Neural progenitor cell (in vitro differentiated cells): ENCODE measurements around the gene TRPM2. TPM values are rescaled to one million over a fixed set of nuclear protein-coding genes. Genes with fewer than 3 reads are reported as not detected.
A peak's percentile ranks its signal among the peaks of the same experiment; 100 is the strongest.

Experiments used
- DNase-seq: peaks from one replicate; pipeline ENCODE4 v3.0.0-alpha.2; 2016; ENCODE audit warnings: low spot score
- H2AFZ ChIP-seq: fragments of 200-600 bp; sonication (generic); replicated peaks from 2 replicates; pipeline ENCODE4 v1.6.1; 2016; ENCODE audit warnings: antibody characterized with exemption
- H3F3A ChIP-seq: fragments of 200-600 bp; sonication (generic); 2 replicates; pipeline ENCODE4 v1.6.1; 2016; ENCODE audit warnings: antibody characterized with exemption, low read depth
- H3K27ac ChIP-seq: fragments of 200-600 bp; sonication (generic); 2 replicates; pipeline ENCODE4 v1.5.1; 2016; ENCODE audit warnings: mild to moderate bottlenecking
- H3K27me3 ChIP-seq: fragments of 200-600 bp; sonication (generic); 2 replicates; pipeline ENCODE4 v1.6.1; 2016; ENCODE audit warnings: mild to moderate bottlenecking, moderate library complexity
- H3K36me3 ChIP-seq: fragments of 200-600 bp; sonication (generic); 2 replicates; pipeline ENCODE4 v1.5.1; 2016
- H3K4me1 ChIP-seq: fragments of 200-600 bp; sonication (generic); 2 replicates; pipeline ENCODE4 v1.6.1; 2016; ENCODE audit warnings: mixed run types
- H3K4me2 ChIP-seq: fragments of 200-600 bp; sonication (generic); 2 replicates; pipeline ENCODE4 v1.6.1; 2016
- H3K4me3 ChIP-seq: fragments of 200-600 bp; sonication (generic); 2 replicates; pipeline ENCODE4 v1.5.1; 2016
- H3K79me2 ChIP-seq: fragments of 200-600 bp; sonication (generic); 2 replicates; pipeline ENCODE4 v1.6.1; 2016; ENCODE audit warnings: low read depth
- H3K9ac ChIP-seq: fragments of 200-600 bp; sonication (generic); 2 replicates; pipeline ENCODE4 v1.6.1; 2016
- H3K9me3 ChIP-seq: fragments of 200-600 bp; sonication (generic); 2 replicates; pipeline ENCODE4 v1.5.1; 2016; ENCODE audit warnings: low read depth
- H4K20me1 ChIP-seq: fragments of 200-600 bp; sonication (generic); 2 replicates; pipeline ENCODE4 v1.6.1; 2016; ENCODE audit warnings: low read depth
- H3K27ac Mint-ChIP-seq: 3 replicates; pipeline ENCODE4 v1.8.0; 2021; ENCODE audit warnings: mixed read lengths
- H3K27me3 Mint-ChIP-seq: 2 replicates; pipeline ENCODE4 v1.8.0; 2022; ENCODE audit warnings: low read depth, mild to moderate bottlenecking, inconsistent platforms, moderate library complexity, mixed read lengths; ENCODE audit not compliant: insufficient read depth
- H3K36me3 Mint-ChIP-seq: 3 replicates; pipeline ENCODE4 v1.8.0; 2021; ENCODE audit warnings: mixed read lengths
- H3K4me1 Mint-ChIP-seq: 3 replicates; pipeline ENCODE4 v1.8.0; 2021; ENCODE audit warnings: mixed read lengths
- H3K4me3 Mint-ChIP-seq: 3 replicates; pipeline ENCODE4 v1.8.0; 2021; ENCODE audit warnings: mild to moderate bottlenecking, moderate library complexity, mixed read lengths
- H3K9me3 Mint-ChIP-seq: 3 replicates; pipeline ENCODE4 v1.8.0; 2020; ENCODE audit warnings: mixed read lengths
- EZH2 ChIP-seq: fragments of 200-600 bp; sonication (generic); IDR thresholded peaks from 2 replicates; pipeline ENCODE4 v1.6.1; 2017; ENCODE audit warnings: antibody characterized with exemption, mild to moderate bottlenecking, moderate library complexity
- EZH2phosphoT487 ChIP-seq: fragments of 200-600 bp; sonication (generic); IDR thresholded peaks from 2 replicates; pipeline ENCODE4 v1.6.1; 2017; ENCODE audit warnings: antibody characterized with exemption
- total RNA-seq: library from RNA; depleted of rRNA; stranded (reverse); fragments of >200 nt; gene quantifications from 2 replicates; pipeline ENCODE4 v1.2.3, GENCODE V29; 2015; ENCODE audit warnings: low replicate concordance
- TF ChIP-seq, protein P1 (sequence below): fragments of 200-600 bp; sonication (generic); IDR thresholded peaks from 2 replicates; pipeline ENCODE4 v1.5.1; 2017; ENCODE audit warnings: antibody characterized with exemption, mild to moderate bottlenecking

The TRPM2 gene
- total RNA-seq, 1 donor from 2014 or later: not detected

DNA sequence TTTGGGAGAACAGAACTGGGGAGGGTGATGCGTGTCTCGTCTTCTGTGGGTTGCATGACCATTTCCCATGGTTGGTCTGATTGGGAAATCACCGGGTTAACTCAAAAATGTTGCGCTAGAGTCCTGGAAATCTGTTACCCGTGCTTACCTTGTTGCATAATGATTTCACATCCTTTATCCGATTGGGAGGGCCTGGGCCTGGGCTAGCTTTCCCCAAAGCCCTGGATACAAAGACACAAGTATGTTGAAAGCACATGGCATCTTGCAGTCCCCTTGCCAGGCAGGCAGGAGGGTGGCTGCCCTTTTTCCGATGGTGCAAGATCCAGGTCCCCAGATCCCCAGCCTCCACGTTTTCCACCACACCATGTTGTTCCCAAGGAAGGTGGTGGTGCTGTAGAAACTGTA is 582 bp downstream of the TRPM2 start:
- H3K27me3 Mint-ChIP-seq: peaks cover 9% of the 10 kb centered on the region
- TF ChIP-seq EZH2: no peak
- no peak for TF ChIP-seq EZH2phosphoT487
- TF ChIP-seq, protein P1, sequence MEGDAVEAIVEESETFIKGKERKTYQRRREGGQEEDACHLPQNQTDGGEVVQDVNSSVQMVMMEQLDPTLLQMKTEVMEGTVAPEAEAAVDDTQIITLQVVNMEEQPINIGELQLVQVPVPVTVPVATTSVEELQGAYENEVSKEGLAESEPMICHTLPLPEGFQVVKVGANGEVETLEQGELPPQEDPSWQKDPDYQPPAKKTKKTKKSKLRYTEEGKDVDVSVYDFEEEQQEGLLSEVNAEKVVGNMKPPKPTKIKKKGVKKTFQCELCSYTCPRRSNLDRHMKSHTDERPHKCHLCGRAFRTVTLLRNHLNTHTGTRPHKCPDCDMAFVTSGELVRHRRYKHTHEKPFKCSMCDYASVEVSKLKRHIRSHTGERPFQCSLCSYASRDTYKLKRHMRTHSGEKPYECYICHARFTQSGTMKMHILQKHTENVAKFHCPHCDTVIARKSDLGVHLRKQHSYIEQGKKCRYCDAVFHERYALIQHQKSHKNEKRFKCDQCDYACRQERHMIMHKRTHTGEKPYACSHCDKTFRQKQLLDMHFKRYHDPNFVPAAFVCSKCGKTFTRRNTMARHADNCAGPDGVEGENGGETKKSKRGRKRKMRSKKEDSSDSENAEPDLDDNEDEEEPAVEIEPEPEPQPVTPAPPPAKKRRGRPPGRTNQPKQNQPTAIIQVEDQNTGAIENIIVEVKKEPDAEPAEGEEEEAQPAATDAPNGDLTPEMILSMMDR: no peak

DNA sequence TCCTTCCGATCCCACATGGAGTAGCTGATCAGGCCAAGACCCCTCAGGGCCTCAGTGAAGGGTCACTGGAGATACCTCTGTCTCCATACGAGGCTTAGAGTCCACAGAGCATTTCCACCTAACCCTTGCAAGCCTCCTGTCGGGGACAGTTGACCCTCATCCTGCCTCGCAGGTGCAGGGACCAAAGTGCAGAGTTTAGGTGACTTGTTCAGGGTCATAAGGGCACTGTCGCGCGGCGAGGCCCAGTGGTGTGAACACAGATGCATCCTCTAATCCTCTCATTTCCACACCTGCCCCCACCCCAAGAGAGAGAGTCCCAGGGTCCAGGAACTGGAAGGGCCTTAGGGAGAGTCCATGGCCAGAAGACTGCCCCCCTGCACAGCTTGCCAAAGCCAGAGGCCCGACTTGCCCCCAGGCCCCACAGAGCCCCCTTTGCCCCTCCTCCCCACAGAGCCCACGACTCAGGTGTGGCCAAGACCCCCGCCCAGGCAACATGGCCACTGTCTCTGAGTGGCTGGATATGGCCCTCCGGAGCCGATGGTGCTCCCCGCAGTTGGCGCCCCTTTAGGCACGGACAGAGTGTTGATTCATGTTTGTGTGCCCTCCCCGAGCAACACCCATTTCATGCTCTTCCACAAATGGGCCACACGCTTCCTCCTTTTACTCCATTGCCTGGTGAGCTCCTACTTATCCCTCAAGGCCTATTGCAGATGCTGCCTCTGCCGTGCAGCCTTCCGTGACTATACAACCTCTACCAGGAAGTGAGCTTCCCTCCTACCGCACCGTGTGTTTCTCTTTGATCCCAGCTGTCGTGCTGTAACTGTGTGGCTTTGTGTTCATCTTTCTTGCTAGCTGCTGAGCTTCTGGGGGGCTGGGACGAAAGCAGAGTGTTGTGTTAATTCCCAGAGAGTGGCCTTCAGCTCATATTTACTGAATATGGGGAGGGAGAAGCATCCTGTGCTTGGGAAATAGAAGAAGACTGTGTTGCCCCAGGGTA is 1.7 kb downstream of the TRPM2 start:
- H3K79me2 ChIP-seq: no peaks in the 10 kb centered on the region
- H3K9ac ChIP-seq: no peak overlapping the region
- H3K36me3 Mint-ChIP-seq: no peaks in the 10 kb centered on the region
- no peak overlapping the region for H2AFZ ChIP-seq
- no peaks in the 10 kb centered on the region for H3K27me3 ChIP-seq
- no peak overlapping the region for H3K4me3 ChIP-seq
- no peaks in the 10 kb centered on the region for H3K9me3 ChIP-seq
- no peaks in the 10 kb centered on the region for H3K4me1 ChIP-seq
- peaks cover 11% of the 10 kb centered on the region for H3K27me3 Mint-ChIP-seq
- H3K4me3 Mint-ChIP-seq: peak overlapping the region; percentile 30
- no peak for TF ChIP-seq EZH2phosphoT487
- TF ChIP-seq EZH2: no peak
- TF ChIP-seq, protein P1: no peak
- no peaks in the 10 kb centered on the region for H3F3A ChIP-seq
- no peak overlapping the region for H3K27ac Mint-ChIP-seq
- H3K27ac ChIP-seq: no peak overlapping the region
- no peaks in the 10 kb centered on the region for H4K20me1 ChIP-seq
- H3K4me1 Mint-ChIP-seq: peaks cover 6% of the 10 kb centered on the region
- H3K9me3 Mint-ChIP-seq: no peaks in the 10 kb centered on the region
- H3K36me3 ChIP-seq: no peaks in the 10 kb centered on the region
- no peak for DNase-seq
- H3K4me2 ChIP-seq: no peak overlapping the region

More for the DNA sequence above, 582 bp downstream of the TRPM2 start:
- Histone ChIP-seq H3F3A (no peaks in the 10 kb centered on the region), H3K27me3 (no peaks in the 10 kb centered on the region), H3K27ac (no peak overlapping the region), H4K20me1 (no peaks in the 10 kb centered on the region), H3K4me3 (no peak overlapping the region), H3K9ac (no peak overlapping the region), H3K4me1 (no peaks in the 10 kb centered on the region), H3K9me3 (no peaks in the 10 kb centered on the region), H3K4me2 (no peak overlapping the region), H3K79me2 (no peaks in the 10 kb centered on the region), H3K36me3 (no peaks in the 10 kb centered on the region), H2AFZ (no peak overlapping the region)
- peaks cover 6% of the 10 kb centered on the region for H3K4me1 Mint-ChIP-seq
- H3K9me3 Mint-ChIP-seq: no peaks in the 10 kb centered on the region
- no peak for DNase-seq
- H3K36me3 Mint-ChIP-seq: no peaks in the 10 kb centered on the region
- H3K27ac Mint-ChIP-seq: no peak overlapping the region
- H3K4me3 Mint-ChIP-seq: no peak overlapping the region

DNA sequence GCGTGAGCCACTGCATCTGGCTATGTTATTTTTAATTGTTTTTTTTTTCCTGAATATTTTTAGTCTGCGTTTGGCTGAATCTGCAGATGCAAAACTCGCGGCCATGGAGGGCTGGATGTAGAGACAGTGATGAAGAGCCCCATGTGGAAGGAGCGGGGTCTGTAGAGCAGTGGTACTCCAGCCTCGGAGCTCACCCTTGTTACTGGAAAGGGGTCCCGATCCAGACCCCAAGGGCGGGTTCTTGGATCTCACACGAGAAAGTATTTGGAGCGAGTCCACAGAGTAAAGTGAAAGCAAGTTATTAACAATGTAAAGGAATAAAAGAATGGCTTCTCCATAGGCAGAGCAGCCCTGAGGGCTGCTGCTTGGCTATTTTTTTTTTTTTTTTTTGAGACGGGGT is 2.7 kb downstream of the TRPM2 start:
- Histone ChIP-seq H3K4me3 (no peak overlapping the region), H3K36me3 (no peaks in the 10 kb centered on the region), H4K20me1 (no peaks in the 10 kb centered on the region), H3K27ac (no peak overlapping the region), H3K79me2 (no peaks in the 10 kb centered on the region), H3F3A (no peaks in the 10 kb centered on the region), H3K4me1 (no peaks in the 10 kb centered on the region), H3K27me3 (no peaks in the 10 kb centered on the region), H3K9me3 (no peaks in the 10 kb centered on the region), H3K9ac (no peak overlapping the region), H2AFZ (no peak overlapping the region), H3K4me2 (no peak overlapping the region)
- H3K27me3 Mint-ChIP-seq: peaks cover 11% of the 10 kb centered on the region
- TF ChIP-seq, protein P1: no peak
- DNase-seq: no peak
- H3K4me1 Mint-ChIP-seq: peaks cover 6% of the 10 kb centered on the region
- H3K36me3 Mint-ChIP-seq: no peaks in the 10 kb centered on the region
- no peak overlapping the region for H3K27ac Mint-ChIP-seq
- no peak overlapping the region for H3K4me3 Mint-ChIP-seq
- H3K9me3 Mint-ChIP-seq: no peaks in the 10 kb centered on the region
